HCT116 (cell line): ENCODE data around the gene SH3RF2. TPM values are rescaled to one million over a fixed set of nuclear protein-coding genes. Genes with fewer than 3 reads are reported as not detected.

Experiments used
- ATAC-seq: fragments of 200-7000 bp; cut with Tn5 transposase; 2 replicates; pipeline ENCODE4 v1.9.1; 2020; ENCODE audit warnings: mild to moderate bottlenecking, moderate library complexity
- BruUV-seq: library from RNA; stranded (reverse); fragments of 400-500 nt; replicated peaks from 2 replicates; lab custom pipeline; 2021; lab: Mats Ljungman, UMichigan
- CTCF ChIA-PET: fragments of 300-600 bp; sonication (Branson Sonifier 250); formaldehyde crosslinking; loops from one replicate; lab custom pipeline; 2021; ENCODE audit warnings: antibody characterized with exemption; lab: Charles Lee
- POLR2A ChIA-PET: fragments of 300-600, 350-600 bp; sonication (Branson Sonifier 250); formaldehyde crosslinking; loops from one replicate; lab custom pipeline; 2021; ENCODE audit warnings: antibody characterized with exemption; lab: Charles Lee
- RAD21 ChIA-PET, 2 experiments: fragments of 300-600 bp; sonication (Branson Sonifier 250); formaldehyde crosslinking; loops; one replicate each; lab custom pipeline; 2023; ENCODE audit warnings: low total read pairs in 2 of 2; ENCODE audit not compliant: uncharacterized antibody in 2 of 2, unreplicated experiment in 2 of 2, low non-redundant PET in 1 of 2; lab: Charles Lee
- DNase-seq: peaks from one replicate; pipeline ENCODE4 v3.0.0-alpha.2; 2010; ENCODE audit warnings: low read depth, low spot score
- H2AFZ ChIP-seq: fragments of 200-600 bp; shearing (Covaris generic), sonication (generic); 2 replicates; pipeline ENCODE4 v1.6.1; 2017; ENCODE audit warnings: low read depth, mixed run types, mixed read lengths, antibody characterized with exemption, low read length; ENCODE audit not compliant: poor library complexity, severe bottlenecking
- H3K27ac ChIP-seq: 2 replicates; pipeline ENCODE4 v1.5.1; 2012; ENCODE audit warnings: low read depth, low read length
- H3K27me3 ChIP-seq: fragments of 200-600 bp; sonication (generic); 2 replicates; pipeline ENCODE4 v1.6.1; 2016; ENCODE audit warnings: mixed run types, low read length, mixed read lengths; ENCODE audit not compliant: insufficient read depth
- H3K36me3 ChIP-seq, 2 experiments: fragments of 200-500 bp in 1 of 2; fragments of 200-600 bp in 1 of 2; sonication (Bioruptor generic) in 1 of 2; sonication (generic) in 1 of 2; 2 replicates each; pipeline versions ENCODE4 v1.5.1 to v1.6.1; 2014 to 2016; ENCODE audit warnings: low read length in 2 of 2, inconsistent platforms in 1 of 2, mixed read lengths in 1 of 2, mixed run types in 1 of 2; ENCODE audit not compliant: insufficient read depth in 2 of 2, control insufficient read depth in 1 of 2
- H3K4me1 ChIP-seq, 2 experiments: fragments of 200-600 bp in 1 of 2; sonication (generic) in 1 of 2; 2 replicates each; pipeline versions ENCODE4 v1.5.1 to v1.6.1; 2012 to 2017; ENCODE audit warnings: low read length in 2 of 2, inconsistent platforms in 1 of 2, mild to moderate bottlenecking in 1 of 2, mixed read lengths in 1 of 2, mixed run types in 1 of 2, moderate library complexity in 1 of 2; ENCODE audit not compliant: insufficient read depth in 2 of 2, control insufficient read depth in 1 of 2
- H3K4me2 ChIP-seq: fragments of 200-600 bp; sonication (generic); 2 replicates; pipeline ENCODE4 v1.6.1; 2017; ENCODE audit warnings: mixed run types, low read length, mixed read lengths
- H3K4me3 ChIP-seq, 2 experiments: fragments of 200-600 bp in 1 of 2; sonication (generic) in 1 of 2; replicated peaks in 1 of 2; 2 replicates each; pipeline ENCODE4 v1.5.1; 2011 to 2016; ENCODE audit warnings: low read length in 2 of 2, control low read depth in 1 of 2, low read depth in 1 of 2, mild to moderate bottlenecking in 1 of 2, mixed read lengths in 1 of 2, mixed run types in 1 of 2
- H3K79me2 ChIP-seq: fragments of 200-600 bp; sonication (generic); 2 replicates; pipeline ENCODE4 v1.6.1; 2017; ENCODE audit warnings: mild to moderate bottlenecking, mixed run types, low read length, moderate library complexity, mixed read lengths; ENCODE audit not compliant: insufficient read depth
- H3K9ac ChIP-seq: fragments of 200-600 bp; sonication (generic); 2 replicates; pipeline ENCODE4 v1.6.1; 2016; ENCODE audit warnings: low read length, mixed read lengths
- H3K9me2 ChIP-seq: fragments of 200-600 bp; sonication (generic), shearing (Covaris generic); 2 replicates; pipeline ENCODE4 v1.6.1; 2017; ENCODE audit warnings: mixed run types, mild to moderate bottlenecking, moderate library complexity; ENCODE audit not compliant: insufficient read depth
- H3K9me3 ChIP-seq, 2 experiments: fragments of 200-500 bp in 1 of 2; fragments of 200-600 bp in 1 of 2; sonication (Bioruptor generic) in 1 of 2; sonication (generic) in 1 of 2; 2 replicates each; pipeline ENCODE4 v1.6.1; 2014 to 2017; ENCODE audit warnings: low read length in 2 of 2, mixed read lengths in 2 of 2, inconsistent platforms in 1 of 2, low read depth in 1 of 2, mild to moderate bottlenecking in 1 of 2, mixed run types in 1 of 2, moderate library complexity in 1 of 2; ENCODE audit not compliant: control insufficient read depth in 1 of 2, insufficient read depth in 1 of 2
- H4K20me1 ChIP-seq: fragments of 200-600 bp; sonication (generic), shearing (Covaris generic); 2 replicates; pipeline ENCODE4 v1.6.1; 2017; ENCODE audit warnings: mixed run types, mild to moderate bottlenecking, moderate library complexity; ENCODE audit not compliant: insufficient read depth
- ELF1 ChIP-seq: IDR thresholded peaks from 2 replicates; pipeline ENCODE4 v1.6.1; 2012; ENCODE audit warnings: low read depth, borderline replicate concordance
- EZH2 ChIP-seq: fragments of 200-600 bp; sonication (generic); IDR thresholded peaks from 2 replicates; pipeline ENCODE4 v1.6.1; 2017; ENCODE audit warnings: antibody characterized with exemption, mixed run types
- EZH2phosphoT487 ChIP-seq: fragments of 200-600 bp; IDR thresholded peaks from 2 replicates; pipeline ENCODE4 v1.6.1; 2018; ENCODE audit warnings: antibody characterized with exemption, borderline replicate concordance
- FOSL1 ChIP-seq: IDR thresholded peaks from 2 replicates; pipeline ENCODE4 v1.6.1; 2012; ENCODE audit warnings: low read depth
- POLR2A ChIP-seq: IDR thresholded peaks from 2 replicates; pipeline ENCODE4 v1.7.0; 2011; ENCODE audit warnings: borderline replicate concordance; ENCODE audit not compliant: insufficient read depth, insufficient read length; ENCODE audit errors: extremely low read depth
- POLR2AphosphoS5 ChIP-seq: IDR thresholded peaks from 2 replicates; pipeline ENCODE4 v1.6.1; 2011; ENCODE audit warnings: mild to moderate bottlenecking, low read depth, low read length, moderate library complexity
- RAD21 ChIP-seq: IDR thresholded peaks from 2 replicates; pipeline ENCODE4 v1.6.1; 2012; ENCODE audit warnings: low read depth, mild to moderate bottlenecking
- SIN3A ChIP-seq: IDR thresholded peaks from 2 replicates; pipeline ENCODE4 v1.6.1; 2012; ENCODE audit warnings: low read depth
- SRF ChIP-seq: IDR thresholded peaks from 2 replicates; pipeline ENCODE4 v1.6.1; 2012; ENCODE audit warnings: low read depth
- intact Hi-C: fragments of 100-400 bp; cut with micrococcal nuclease; formaldehyde crosslinking; loops from 2 replicates; pipeline ENCODE4 v1.10.0; 2022
- total RNA-seq: library from RNA; stranded (reverse); gene quantifications from one replicate; pipeline ENCODE4 v1.2.1, GENCODE V29; 2021; ENCODE audit not compliant: unreplicated experiment
- TF ChIP-seq, protein P1 (sequence below), 3 experiments: fragments of 200-600 bp in 1 of 3; sonication (generic) in 1 of 3; IDR thresholded peaks in 2 of 3; conservative IDR thresholded peaks in 1 of 3; 2 replicates each; pipeline ENCODE4 v1.5.1; 2012 to 2017; ENCODE audit warnings: low read depth in 2 of 3, low read length in 2 of 3, antibody characterized with exemption in 1 of 3, borderline replicate concordance in 1 of 3, control low read depth in 1 of 3, mild to moderate bottlenecking in 1 of 3, mixed read lengths in 1 of 3, mixed run types in 1 of 3, moderate library complexity in 1 of 3; ENCODE audit not compliant: insufficient read depth in 1 of 3

The SH3RF2 gene
- total RNA-seq, 1 experiment from 2014 or later = 14.3 TPM

DNA sequence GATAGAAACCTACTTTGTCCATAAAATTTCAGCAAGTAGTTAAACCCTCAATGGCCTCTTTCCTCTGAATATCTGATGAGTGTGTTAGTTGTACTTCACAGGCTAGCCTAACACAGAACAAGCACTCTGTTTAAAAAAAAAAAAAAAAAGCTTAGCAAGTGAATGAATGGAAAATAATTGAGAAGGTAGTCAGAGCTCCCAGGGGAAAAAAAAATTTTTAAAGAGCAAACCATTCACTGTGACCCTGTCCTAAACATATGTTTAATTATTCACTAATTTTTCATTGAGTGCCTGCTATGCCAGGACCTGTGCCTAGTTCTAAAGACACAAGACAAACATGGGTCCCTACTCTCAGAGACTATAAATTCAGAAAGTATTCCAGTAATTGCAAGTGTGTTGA lies 69.3 kb downstream of the SH3RF2 start (continued):
- TF ChIP-seq SRF (no peak), EZH2 (no peak), POLR2A (no peak), SIN3A (no peak), POLR2AphosphoS5 (no peak), EZH2phosphoT487 (no peak), RAD21 (no peak)

DNA sequence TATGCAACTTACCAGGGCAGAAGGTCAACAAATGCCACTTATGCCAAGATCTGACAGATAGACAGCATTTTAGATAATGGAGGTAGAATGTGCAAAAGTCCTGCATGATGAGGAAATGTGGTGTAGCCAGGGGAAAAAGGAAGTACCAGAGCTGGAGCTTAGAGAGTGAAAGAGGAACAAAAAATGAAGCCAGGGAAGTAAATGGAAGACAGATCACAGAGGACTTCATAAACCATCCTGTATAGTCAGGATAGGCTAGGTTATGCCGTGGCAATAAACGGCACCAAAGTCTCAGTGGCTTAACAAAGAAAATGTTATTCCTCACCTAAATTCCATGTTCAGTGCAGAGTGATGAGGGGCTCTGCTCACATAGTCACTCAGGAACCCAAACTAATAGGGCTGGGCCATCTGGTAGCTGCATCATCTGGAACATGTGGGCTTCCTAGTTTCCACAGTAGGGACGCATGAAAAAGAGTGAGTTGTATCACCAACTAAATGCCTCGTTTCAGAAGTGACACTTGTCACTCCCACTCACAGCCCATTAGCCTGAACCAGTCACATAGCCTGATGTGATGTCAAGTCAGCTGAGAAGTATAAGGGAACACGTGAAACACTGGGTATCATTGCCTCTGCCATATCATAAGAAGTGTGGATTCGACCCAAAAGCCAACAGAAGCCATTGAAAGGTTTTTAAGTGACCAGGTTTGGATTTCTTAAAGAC lies 70.3 kb downstream of the SH3RF2 start:
- Histone ChIP-seq H3K4me1 (peaks cover 5 to 11% of the 10 kb centered on the region in 2 experiments; a peak in 3 of 4 replicates), H2AFZ (no peak overlapping the region), H3K27ac (no peak overlapping the region), H3K4me3 (no peak overlapping the region), H3K27me3 (no peaks in the 10 kb centered on the region), H3K9ac (no peak overlapping the region), H3K79me2 (no peaks in the 10 kb centered on the region), H3K36me3 (no peaks in the 10 kb centered on the region), H4K20me1 (no peaks in the 10 kb centered on the region), H3K9me3 (no peaks in the 10 kb centered on the region), H3K4me2 (no peak overlapping the region), H3K9me2 (no peaks in the 10 kb centered on the region)
- no peak for DNase-seq
- BruUV-seq = no TSS peak
- no peak for TF ChIP-seq FOSL1
- intact Hi-C loops = no loop called here
- POLR2A ChIA-PET = no interaction called here
- ATAC-seq = peak; percentile 46; the same call in 1 of the 2 replicates
- CTCF ChIA-PET = no interaction called here
- RAD21 ChIA-PET = no interaction called here

DNA sequence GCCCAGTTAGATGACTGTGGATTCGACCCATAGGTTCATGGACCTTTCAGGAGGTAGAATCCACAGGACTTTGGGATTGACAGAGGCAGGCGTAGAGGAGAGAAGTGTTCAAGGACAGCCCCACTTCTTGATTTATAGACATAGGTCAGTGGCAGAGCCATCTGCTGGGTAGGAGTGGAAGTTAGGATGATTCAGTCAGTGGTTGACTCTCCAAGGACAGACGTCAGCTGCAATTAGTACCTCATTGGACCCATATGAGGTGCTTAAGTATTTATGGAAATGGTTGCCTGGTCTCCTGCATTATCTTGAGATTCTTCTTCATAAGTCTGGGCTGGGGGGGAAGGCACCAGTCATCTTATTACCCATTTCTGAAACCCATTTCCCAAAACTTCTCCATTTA lies 70.9 kb downstream of the SH3RF2 start:
- Histone ChIP-seq H3K9me2 (no peaks in the 10 kb centered on the region), H3K9me3 (no peaks in the 10 kb centered on the region), H3K36me3 (no peaks in the 10 kb centered on the region), H3K27ac (no peak overlapping the region), H2AFZ (no peak overlapping the region), H3K4me3 (no peak overlapping the region), H3K4me2 (no peak overlapping the region), H3K79me2 (no peaks in the 10 kb centered on the region), H3K9ac (no peak overlapping the region), H3K27me3 (no peaks in the 10 kb centered on the region), H4K20me1 (no peaks in the 10 kb centered on the region), H3K4me1 (peaks cover 5 to 9% of the 10 kb centered on the region in 2 experiments; a peak in 3 of 4 replicates)
- TF ChIP-seq, protein P1, sequence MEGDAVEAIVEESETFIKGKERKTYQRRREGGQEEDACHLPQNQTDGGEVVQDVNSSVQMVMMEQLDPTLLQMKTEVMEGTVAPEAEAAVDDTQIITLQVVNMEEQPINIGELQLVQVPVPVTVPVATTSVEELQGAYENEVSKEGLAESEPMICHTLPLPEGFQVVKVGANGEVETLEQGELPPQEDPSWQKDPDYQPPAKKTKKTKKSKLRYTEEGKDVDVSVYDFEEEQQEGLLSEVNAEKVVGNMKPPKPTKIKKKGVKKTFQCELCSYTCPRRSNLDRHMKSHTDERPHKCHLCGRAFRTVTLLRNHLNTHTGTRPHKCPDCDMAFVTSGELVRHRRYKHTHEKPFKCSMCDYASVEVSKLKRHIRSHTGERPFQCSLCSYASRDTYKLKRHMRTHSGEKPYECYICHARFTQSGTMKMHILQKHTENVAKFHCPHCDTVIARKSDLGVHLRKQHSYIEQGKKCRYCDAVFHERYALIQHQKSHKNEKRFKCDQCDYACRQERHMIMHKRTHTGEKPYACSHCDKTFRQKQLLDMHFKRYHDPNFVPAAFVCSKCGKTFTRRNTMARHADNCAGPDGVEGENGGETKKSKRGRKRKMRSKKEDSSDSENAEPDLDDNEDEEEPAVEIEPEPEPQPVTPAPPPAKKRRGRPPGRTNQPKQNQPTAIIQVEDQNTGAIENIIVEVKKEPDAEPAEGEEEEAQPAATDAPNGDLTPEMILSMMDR (IDR thresholded peaks at IDR 0.05 in 2 of 3, conservative IDR thresholded peaks at IDR 0.05 in 1 of 3; ENCODE audit: borderline replicate concordance in 1 of 3, insufficient read depth in 1 of 3, low read depth in 2 of 3, low read length in 2 of 3) = peak in 2 of 3 experiments; percentile 30 to 41; a peak in 3 of 6 replicates
- TF ChIP-seq RAD21 = peak; percentile 40
- no peak for TF ChIP-seq ELF1
- intact Hi-C loops = no loop called here
- ATAC-seq (peak; percentile 93), DNase-seq (peak; percentile 27)
- ChIA-PET RAD21 (no interaction called here), CTCF (no interaction called here), POLR2A (no interaction called here)
- BruUV-seq = no TSS peak
